Ureter (tissue), 1 donor: ENCODE measurements around the gene TRMT2A. TPM values are rescaled to one million over a fixed set of nuclear protein-coding genes. Genes with fewer than 3 reads are reported as not detected.

Experiments used
- DNase-seq: peaks from one replicate; pipeline ENCODE4 v3.0.0-alpha.2; 2020; ENCODE audit warnings: low spot score
- total RNA-seq: library from RNA; stranded (reverse); gene quantifications from one replicate; pipeline ENCODE4 v1.2.4, GENCODE V29; 2023
- donor health status: DM: yes; HTN: yes; CAD: no.

Gene TRMT2A
- total RNA-seq, 1 donor from 2014 or later: 81.8 TPM

- DNase-seq: no peak
Measured at GRCh38 chr22:20149257-20150250, 32.5 kb upstream of the TRMT2A start.

- DNase-seq: no peak
Measured at GRCh38 chr22:20148414-20148813, 31.4 kb upstream of the TRMT2A start.

- no peak for DNase-seq
Measured at GRCh38 chr22:20147237-20147988, 30.4 kb upstream of the TRMT2A start.

- DNase-seq: no peak
Measured at GRCh38 chr22:20146777-20147176, 29.8 kb upstream of the TRMT2A start.

GRCh38 chr22:20145832-20146223, 28.8 kb upstream of the TRMT2A start:
- DNase-seq: no peak

- DNase-seq: no peak
Measured at GRCh38 chr22:20145206-20145831, 28.3 kb upstream of the TRMT2A start.

- no peak for DNase-seq
Measured at GRCh38 chr22:20143883-20144665, 27.0 kb upstream of the TRMT2A start.

GRCh38 chr22:20142711-20143621, 25.9 kb upstream of the TRMT2A start:
- DNase-seq: no peak

GRCh38 chr22:20141186-20142077, 24.4 kb upstream of the TRMT2A start:
- no peak for DNase-seq

GRCh38 chr22:20140521-20140964, 23.5 kb upstream of the TRMT2A start:
- DNase-seq: no peak

GRCh38 chr22:20140107-20140445, 23.1 kb upstream of the TRMT2A start:
- no peak for DNase-seq

GRCh38 chr22:20139391-20140106, 22.5 kb upstream of the TRMT2A start:
- no peak for DNase-seq

- no peak for DNase-seq
Measured at GRCh38 chr22:20138868-20139267, 21.8 kb upstream of the TRMT2A start.

GRCh38 chr22:20138417-20138738, 21.4 kb upstream of the TRMT2A start:
- DNase-seq: no peak

- no peak for DNase-seq
Measured at GRCh38 chr22:20137671-20138416, 20.8 kb upstream of the TRMT2A start.

GRCh38 chr22:20137113-20137512, 20.1 kb upstream of the TRMT2A start:
- DNase-seq: no peak

GRCh38 chr22:20136603-20136873, 19.5 kb upstream of the TRMT2A start:
- no peak for DNase-seq

- DNase-seq: no peak
Measured at GRCh38 chr22:20135806-20136602, 19.0 kb upstream of the TRMT2A start.
